Body of pancreas (tissue), 4 donors: ENCODE results near the gene FCGR3A.
"Not testable (repeated sequence)": the region's sequence is repeated elsewhere in the genome, so short reads cannot be mapped to it uniquely, and the experiment has no call there.

ENCODE experiments used
- CTCF ChIP-seq, 7 experiments: fragments of 450-650 bp in 4 of 7; fragments of 200-600 bp in 3 of 7; sonication (generic) in 3 of 7; IDR thresholded peaks; one replicate each; pipeline ENCODE4 v1.5.1; 2016 to 2019; ENCODE audit warnings: antibody characterized with exemption in 7 of 7
- POLR2A ChIP-seq, 3 donors: fragments of 450-650 bp; IDR thresholded peaks; one replicate each; pipeline ENCODE4 v1.6.1; 2016; ENCODE audit warnings: antibody characterized with exemption in 3 of 3, mild to moderate bottlenecking in 2 of 3

DNA sequence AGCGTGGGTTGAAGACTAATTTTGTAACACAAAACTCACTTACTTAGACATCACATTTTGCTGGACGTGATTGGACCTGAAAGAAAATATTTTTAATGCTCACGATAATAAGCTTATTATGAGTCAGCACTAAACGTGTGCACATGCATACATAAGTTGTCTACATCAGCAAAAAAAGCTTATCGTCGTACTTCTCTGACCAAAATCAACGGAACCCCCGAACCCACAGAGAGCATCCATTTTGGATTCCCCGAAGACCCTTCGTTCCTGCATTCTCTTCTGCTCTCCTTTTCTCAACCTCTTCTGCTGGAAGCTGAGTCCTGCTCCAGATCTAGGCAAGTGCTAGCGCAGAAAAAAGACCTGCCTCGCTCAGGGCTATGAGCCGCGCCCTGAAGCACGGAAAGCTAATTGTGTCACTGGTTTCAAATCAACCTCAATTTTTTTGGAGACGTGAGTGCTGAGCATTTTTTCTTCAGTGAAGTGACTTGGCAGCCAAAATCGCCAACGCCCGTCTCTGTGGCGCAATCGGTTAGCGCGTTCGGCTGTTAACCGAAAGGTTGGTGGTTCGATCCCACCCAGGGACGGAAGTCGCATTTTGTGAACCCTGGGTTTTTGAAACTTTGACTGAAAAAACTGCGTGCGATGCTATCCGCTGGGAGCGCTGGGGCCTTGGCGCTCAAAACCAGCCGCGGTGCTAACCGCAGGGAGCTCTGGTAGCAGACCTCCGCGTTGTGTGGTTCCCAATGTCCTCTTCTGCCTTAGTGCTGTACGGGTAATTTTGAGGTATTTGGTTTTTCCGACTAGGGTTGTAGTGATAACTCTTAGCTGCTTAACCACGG, 9.7 kb downstream of the FCGR3A start:
- TF ChIP-seq CTCF, POLR2A (IDR thresholded peaks at IDR 0.05): not testable (repeated sequence)
